Loucy (cell line): ENCODE results near the gene IL10RB.
A peak's percentile ranks its signal among the peaks of the same experiment; 100 is the strongest.

Source experiments
- H2AFZ ChIP-seq: fragments of 200-600 bp; sonication (generic); 2 replicates; pipeline ENCODE4 v1.6.0; 2016; ENCODE audit warnings: antibody characterized with exemption, mild to moderate bottlenecking, low read length, moderate library complexity
- H3F3A ChIP-seq: fragments of 200-600 bp; 2 replicates; pipeline ENCODE4 v1.6.0; 2016; ENCODE audit warnings: antibody characterized with exemption, low read depth, mild to moderate bottlenecking
- H3K27me3 ChIP-seq: fragments of 200-600 bp; sonication (generic); 2 replicates; pipeline ENCODE4 v1.6.1; 2014; ENCODE audit warnings: low read length, mild to moderate bottlenecking; ENCODE audit not compliant: insufficient read depth, poor library complexity, severe bottlenecking
- H3K36me3 ChIP-seq: fragments of 200-600 bp; sonication (generic); 2 replicates; pipeline ENCODE4 v1.6.1; 2016; ENCODE audit warnings: low read length; ENCODE audit not compliant: insufficient read depth
- H3K4me1 ChIP-seq: fragments of 200-600 bp; sonication (generic); 2 replicates; pipeline ENCODE4 v1.5.1; 2014; ENCODE audit warnings: low read length, mild to moderate bottlenecking; ENCODE audit not compliant: insufficient read depth, poor library complexity, severe bottlenecking
- H3K4me2 ChIP-seq: fragments of 200-600 bp; sonication (generic); 2 replicates; pipeline ENCODE4 v1.6.0; 2014; ENCODE audit warnings: antibody characterized with exemption, low read length, low read depth, mild to moderate bottlenecking; ENCODE audit not compliant: poor library complexity, severe bottlenecking
- H3K4me3 ChIP-seq: fragments of 200-600 bp; sonication (generic); 2 replicates; pipeline ENCODE4 v1.5.1; 2014; ENCODE audit warnings: low read length, mild to moderate bottlenecking, mixed read lengths; ENCODE audit not compliant: poor library complexity, severe bottlenecking
- H3K79me2 ChIP-seq: fragments of 200-600 bp; sonication (generic); 2 replicates; pipeline ENCODE4 v1.6.1; 2014; ENCODE audit warnings: low read length; ENCODE audit not compliant: insufficient read depth
- H3K9ac ChIP-seq: fragments of 200-600 bp; sonication (generic); 2 replicates; pipeline ENCODE4 v1.6.0; 2014; ENCODE audit warnings: mild to moderate bottlenecking, low read depth, low read length, moderate library complexity; ENCODE audit not compliant: poor library complexity, severe bottlenecking
- H3K9me2 ChIP-seq: fragments of 200-600 bp; sonication (generic); replicated peaks from 2 replicates; pipeline ENCODE4 v1.6.1; 2016; ENCODE audit warnings: low read depth, low read length, mixed read lengths
- H3K9me3 ChIP-seq: fragments of 200-600 bp; sonication (generic); 2 replicates; pipeline ENCODE4 v1.6.1; 2014; ENCODE audit warnings: mild to moderate bottlenecking, antibody characterized with exemption, low read length, low read depth; ENCODE audit not compliant: insufficient read depth
- H4K20me1 ChIP-seq: fragments of 200-600 bp; sonication (generic); 2 replicates; pipeline ENCODE4 v1.6.0; 2014; ENCODE audit warnings: antibody characterized with exemption, low read length, mild to moderate bottlenecking; ENCODE audit not compliant: insufficient read depth, poor library complexity, severe bottlenecking
- EZH2phosphoT487 ChIP-seq: fragments of 200-600 bp; IDR thresholded peaks from 2 replicates; pipeline ENCODE4 v1.6.1; 2018; ENCODE audit warnings: antibody characterized with exemption, mild to moderate bottlenecking, moderate library complexity, borderline replicate concordance
- TF ChIP-seq, protein P1 (sequence below): fragments of 200-600 bp; sonication (generic); conservative IDR thresholded peaks from 2 replicates; pipeline ENCODE4 v1.5.1; 2014; ENCODE audit warnings: mild to moderate bottlenecking, antibody characterized with exemption, low read length

The IL10RB gene

DNA sequence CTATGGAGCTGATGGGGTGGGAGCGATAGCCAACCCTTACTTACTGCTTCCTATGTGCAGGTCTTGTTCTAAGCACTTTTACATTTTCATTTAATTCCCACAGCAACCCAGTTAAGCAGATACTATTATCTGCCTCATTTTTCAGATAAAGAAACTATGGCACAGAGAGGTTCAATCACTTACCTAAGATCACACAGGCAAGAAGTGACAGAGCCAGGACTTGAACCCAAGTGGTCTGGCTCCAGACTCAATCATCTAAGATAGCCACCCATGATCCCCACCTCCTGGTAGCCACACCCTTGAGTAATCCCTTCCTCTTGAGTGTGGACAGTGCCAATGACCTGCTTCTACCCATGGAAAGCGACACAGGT is 35.5 kb downstream of the IL10RB start:
- Histone ChIP-seq H3K9me3 (no peaks in the 10 kb centered on the region), H3K4me3 (peak overlapping the region; percentile 49), H3K4me2 (peak overlapping the region; percentile 75), H4K20me1 (no peaks in the 10 kb centered on the region), H3K4me1 (peaks cover 73% of the 10 kb centered on the region), H3K9ac (peak overlapping the region; percentile 71), H3K27me3 (no peaks in the 10 kb centered on the region), H3K9me2 (no peaks in the 10 kb centered on the region), H3K36me3 (no peaks in the 10 kb centered on the region), H3K79me2 (no peaks in the 10 kb centered on the region), H2AFZ (no peak overlapping the region; the same call in 1 of the 2 replicates), H3F3A (peaks cover 14% of the 10 kb centered on the region)
- TF ChIP-seq EZH2phosphoT487 = no peak
- TF ChIP-seq, protein P1, sequence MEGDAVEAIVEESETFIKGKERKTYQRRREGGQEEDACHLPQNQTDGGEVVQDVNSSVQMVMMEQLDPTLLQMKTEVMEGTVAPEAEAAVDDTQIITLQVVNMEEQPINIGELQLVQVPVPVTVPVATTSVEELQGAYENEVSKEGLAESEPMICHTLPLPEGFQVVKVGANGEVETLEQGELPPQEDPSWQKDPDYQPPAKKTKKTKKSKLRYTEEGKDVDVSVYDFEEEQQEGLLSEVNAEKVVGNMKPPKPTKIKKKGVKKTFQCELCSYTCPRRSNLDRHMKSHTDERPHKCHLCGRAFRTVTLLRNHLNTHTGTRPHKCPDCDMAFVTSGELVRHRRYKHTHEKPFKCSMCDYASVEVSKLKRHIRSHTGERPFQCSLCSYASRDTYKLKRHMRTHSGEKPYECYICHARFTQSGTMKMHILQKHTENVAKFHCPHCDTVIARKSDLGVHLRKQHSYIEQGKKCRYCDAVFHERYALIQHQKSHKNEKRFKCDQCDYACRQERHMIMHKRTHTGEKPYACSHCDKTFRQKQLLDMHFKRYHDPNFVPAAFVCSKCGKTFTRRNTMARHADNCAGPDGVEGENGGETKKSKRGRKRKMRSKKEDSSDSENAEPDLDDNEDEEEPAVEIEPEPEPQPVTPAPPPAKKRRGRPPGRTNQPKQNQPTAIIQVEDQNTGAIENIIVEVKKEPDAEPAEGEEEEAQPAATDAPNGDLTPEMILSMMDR = no peak

DNA sequence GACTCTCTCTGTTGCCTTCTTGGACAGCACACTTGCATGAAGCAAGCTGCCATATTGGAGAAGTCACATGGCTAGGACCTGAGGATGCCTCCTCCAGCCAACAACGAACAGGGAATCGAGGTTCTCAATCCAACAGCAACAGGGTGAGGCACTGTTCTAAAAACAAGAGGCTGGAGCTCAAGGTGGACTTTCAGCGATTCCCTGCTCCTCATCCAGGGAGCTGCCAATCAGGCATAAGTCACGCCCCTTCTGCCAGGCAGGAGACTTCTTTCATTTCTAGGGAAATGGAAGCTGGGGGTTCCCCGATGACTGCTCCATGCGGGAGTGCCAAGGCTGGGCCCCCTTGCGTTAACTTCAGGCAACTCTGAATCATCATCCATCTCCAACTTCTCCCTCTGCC is 35.9 kb downstream of the IL10RB start:
- Histone ChIP-seq H4K20me1 (no peaks in the 10 kb centered on the region), H2AFZ (no peak overlapping the region), H3K4me1 (peaks cover 77% of the 10 kb centered on the region), H3K4me3 (peak overlapping the region; percentile 49), H3F3A (peaks cover 14% of the 10 kb centered on the region), H3K27me3 (no peaks in the 10 kb centered on the region), H3K4me2 (peak overlapping the region; percentile 75), H3K9me2 (no peaks in the 10 kb centered on the region), H3K79me2 (no peaks in the 10 kb centered on the region), H3K36me3 (no peaks in the 10 kb centered on the region), H3K9ac (peak overlapping the region; percentile 71), H3K9me3 (no peaks in the 10 kb centered on the region)
- TF ChIP-seq, protein P1 = no peak
- TF ChIP-seq EZH2phosphoT487 = no peak

DNA sequence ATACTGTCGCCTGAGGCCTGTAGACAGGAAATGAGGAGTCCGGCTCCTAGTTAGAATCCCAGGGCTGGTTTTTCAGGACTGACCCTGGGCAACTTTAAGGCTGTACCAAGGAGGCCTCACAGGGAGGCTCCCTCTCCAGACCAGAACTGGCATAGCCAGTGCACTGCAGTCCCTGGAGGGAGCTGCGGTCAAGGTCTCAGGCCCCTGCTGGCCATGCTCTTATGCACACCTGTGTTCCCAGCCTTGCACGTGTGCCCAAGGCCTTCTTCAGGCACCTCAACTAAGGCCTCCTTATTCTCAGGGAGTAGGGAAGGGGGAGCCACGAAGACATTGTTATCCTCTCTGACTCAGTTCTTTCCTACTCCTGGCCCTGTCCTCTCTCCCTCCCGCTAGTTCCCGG is 36.6 kb downstream of the IL10RB start:
- H3K4me3 ChIP-seq = no peak overlapping the region
- no peaks in the 10 kb centered on the region for H3K36me3 ChIP-seq
- H3K9ac ChIP-seq = peak overlapping the region; percentile 71
- no peaks in the 10 kb centered on the region for H3K9me2 ChIP-seq
- H3F3A ChIP-seq = peaks cover 15% of the 10 kb centered on the region
- H3K27me3 ChIP-seq = no peaks in the 10 kb centered on the region
- H3K4me2 ChIP-seq = no peak overlapping the region
- no peaks in the 10 kb centered on the region for H3K79me2 ChIP-seq
- no peaks in the 10 kb centered on the region for H3K9me3 ChIP-seq
- TF ChIP-seq, protein P1 = peak; percentile 33
- no peak for TF ChIP-seq EZH2phosphoT487
- H4K20me1 ChIP-seq = no peaks in the 10 kb centered on the region
- no peak overlapping the region for H2AFZ ChIP-seq
- H3K4me1 ChIP-seq = peaks cover 84% of the 10 kb centered on the region
